ENCODE measurements around the gene PKLR. TPM values are rescaled to one million over a fixed set of nuclear protein-coding genes. Genes with fewer than 3 reads are reported as not detected.

The PKLR gene
- total and polyA plus RNA-seq, 2 of the 4 experiments (the other 2 are of a cell fraction) = 0.03 TPM; not detected in 1

DNA sequence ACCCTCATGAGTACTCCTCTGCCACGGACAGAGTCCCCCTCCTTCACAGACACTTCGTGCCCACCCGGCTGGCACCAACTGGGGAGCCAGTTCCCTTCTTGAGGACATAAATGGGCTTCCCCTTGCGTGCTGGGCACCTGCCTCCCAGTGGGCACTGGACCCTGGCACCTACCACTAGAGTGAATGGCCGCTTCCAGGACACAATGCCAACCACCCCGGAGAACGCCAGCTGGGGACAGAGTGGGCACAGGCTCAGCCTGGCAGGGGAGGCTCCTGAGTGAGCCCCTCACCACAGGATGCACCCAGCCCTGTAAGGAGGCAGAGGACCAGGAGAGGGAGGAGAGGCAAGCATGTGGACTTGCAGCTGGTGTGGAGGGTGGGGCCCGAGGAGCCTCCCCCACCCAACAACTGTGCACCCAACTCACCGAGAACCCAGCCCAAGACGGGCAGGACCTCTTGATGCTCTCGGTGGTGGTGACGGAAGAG lies 47.0 kb downstream of the PKLR start:
- Histone ChIP-seq H2AFZ (replicated peaks; ENCODE audit: low read length, poor library complexity) (peak overlapping the region; percentile 98), H4K5ac (ENCODE audit: low read depth, low read length) (peak overlapping the region; percentile 94), H2AK5ac (ENCODE audit: low read depth, low read length) (peak overlapping the region; percentile 97), H3K23ac (ENCODE audit: low read depth, low read length) (peak overlapping the region; percentile 94), H4K91ac (ENCODE audit: insufficient read depth, low read depth, low read length) (no peak overlapping the region; the same call in none of the 2 replicates), H3K4me2 (ENCODE audit: low read depth, low read length) (peak overlapping the region; percentile 100), H2AK9ac (replicated peaks; ENCODE audit: low read depth, low read length, poor library complexity) (peak overlapping the region; percentile 99), H2BK5ac (ENCODE audit: low read depth, low read length, poor library complexity, severe bottlenecking) (peak overlapping the region; percentile 77), H3K18ac (ENCODE audit: low read depth, low read length) (peak overlapping the region; percentile 66), H3K56ac (ENCODE audit: extremely low read depth, insufficient read depth, low read length) (0 out of 2 replicates have a peak overlapping the region, but pooled peaks have one; percentile 10), H2BK15ac (ENCODE audit: low read depth, low read length) (no peak overlapping the region), H3K36me3 (ENCODE audit: control insufficient read depth, insufficient read depth, low read length) (peaks cover 15% of the 10 kb centered on the region), H3K9me1 (ENCODE audit: insufficient read depth, low read length) (peaks cover 4% of the 10 kb centered on the region; the same call in 1 of the 2 replicates), H4K20me1 (ENCODE audit: insufficient read depth, low read length) (no peaks in the 10 kb centered on the region), H3K4me3 (ENCODE audit: insufficient read depth, low read depth, low read length) (peak overlapping the region; percentile 71), H2BK20ac (ENCODE audit: low read depth, low read length) (no peak overlapping the region), H3K27ac (ENCODE audit: insufficient read depth, low read length) (peak overlapping the region; percentile 71), H2BK120ac (ENCODE audit: low read depth, low read length) (no peak overlapping the region), H3K27me3 (ENCODE audit: control insufficient read depth, insufficient read depth, low read length) (no peaks in the 10 kb centered on the region), H3K4me1 (ENCODE audit: control insufficient read depth, insufficient read depth, low read length) (peaks cover 17% of the 10 kb centered on the region), H4K8ac (ENCODE audit: low read depth in 2 of 2, low read length in 2 of 2) (peak overlapping the region; percentile 17 to 87; a peak in 3 of 4 replicates), H3K9me3 (ENCODE audit: control insufficient read depth, insufficient read depth, low read length) (no peaks in the 10 kb centered on the region), H3K14ac (replicated peaks; ENCODE audit: low read depth, low read length) (peak overlapping the region; percentile 71), H3K4ac (ENCODE audit: low read depth, low read length) (peak overlapping the region; percentile 92), H3K79me1 (ENCODE audit: low read depth in 1 of 2, low read length in 2 of 2) (peaks cover 12 to 42% of the 10 kb centered on the region in 2 experiments), H3K9ac (ENCODE audit: low read depth, low read length) (peak overlapping the region; percentile 73)
- POLR2A ChIA-PET (ENCODE audit: unreplicated experiment) = no interaction called here
- intact Hi-C loops (cut with micrococcal nuclease) = loop anchor here (5.0 kb wide), 1 partner anchor 338 kb away; no protein-coding TSS in a partner anchor
- ATAC-seq (ENCODE audit: low read depth) = no peak
- dilution Hi-C loops (cut with HindIII; ENCODE audit: low sequenced_read_pairs, unreplicated experiment) = no loop called here
- CTCF ChIA-PET = no interaction called here
- in situ Hi-C loops (cut with MboI; ENCODE audit: low sequenced_read_pairs) = no loop called here
- no peak for TF ChIP-seq RFX5 (IDR thresholded peaks at IDR 0.05; ENCODE audit: low read depth, low read length)
- no peak for DNase-seq
- BruUV-seq (replicated peaks) = no TSS peak
- 48% methylated on average over 3 of the region's 12 CpGs; no CpG with 5 or more reads in 1 of the 2 experiments for WGBS, 2 experiments (ENCODE audit: extremely low coverage in 2 of 2, insufficient read length in 1 of 2)
